ENCODE results near the gene MYL2. TPM values are rescaled to one million over a fixed set of nuclear protein-coding genes. Genes with fewer than 3 reads are reported as not detected.
A peak's percentile ranks its signal among the peaks of the same experiment; 100 is the strongest.

MYL2 gene, protein sequence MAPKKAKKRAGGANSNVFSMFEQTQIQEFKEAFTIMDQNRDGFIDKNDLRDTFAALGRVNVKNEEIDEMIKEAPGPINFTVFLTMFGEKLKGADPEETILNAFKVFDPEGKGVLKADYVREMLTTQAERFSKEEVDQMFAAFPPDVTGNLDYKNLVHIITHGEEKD
- total RNA-seq: not detected in 2 replicates

DNA sequence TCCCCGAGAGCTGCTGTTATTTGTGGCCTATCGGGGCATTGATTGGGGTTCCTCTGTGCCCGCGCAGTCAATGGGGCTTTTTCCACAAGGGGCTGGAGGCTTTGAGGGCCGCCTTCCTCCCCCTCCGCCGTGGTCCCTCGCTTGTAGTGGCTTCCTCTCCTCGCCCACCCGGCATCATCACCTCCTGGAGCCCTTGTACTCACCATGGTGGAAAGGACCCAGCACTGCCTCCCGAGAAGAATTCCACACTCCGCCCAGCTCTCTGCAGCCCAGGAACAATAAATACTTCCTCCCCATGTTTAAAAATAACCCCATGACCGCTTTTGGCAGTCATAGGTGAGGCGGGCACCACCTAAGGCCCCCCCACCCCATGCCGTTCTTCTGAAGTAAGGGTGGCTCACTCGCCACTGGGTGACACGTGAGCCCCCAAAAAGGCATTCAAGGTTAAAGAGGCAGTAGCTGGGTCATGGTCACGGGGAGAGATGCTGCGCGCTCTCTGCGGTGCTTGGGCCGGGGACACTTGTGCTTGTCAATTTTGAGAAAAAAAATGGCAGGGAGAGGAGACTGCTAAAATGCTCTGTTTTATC is at the start of gene MYL2:
MYL2 (minus strand) TSS at position 256 of the 587 bp plus-strand sequence; CDS start at position 206, 50 bp downstream.
- DNase-seq (ENCODE audit: low read depth): no peak
- Histone ChIP-seq H3K27me3 (ENCODE audit: control insufficient read depth, insufficient read depth, low read length) (no peaks in the 10 kb centered on the region), H3K36me3 (ENCODE audit: control insufficient read depth, insufficient read depth, low read length) (no peaks in the 10 kb centered on the region), H3K4me3 (ENCODE audit: low read depth, low read length) (no peak within 1 kb of the TSS)
- no peak for TF ChIP-seq CTCF (IDR thresholded peaks at IDR 0.05; ENCODE audit: insufficient read depth, low read length, severe bottlenecking)
- no peak for FAIRE-seq

DNA sequence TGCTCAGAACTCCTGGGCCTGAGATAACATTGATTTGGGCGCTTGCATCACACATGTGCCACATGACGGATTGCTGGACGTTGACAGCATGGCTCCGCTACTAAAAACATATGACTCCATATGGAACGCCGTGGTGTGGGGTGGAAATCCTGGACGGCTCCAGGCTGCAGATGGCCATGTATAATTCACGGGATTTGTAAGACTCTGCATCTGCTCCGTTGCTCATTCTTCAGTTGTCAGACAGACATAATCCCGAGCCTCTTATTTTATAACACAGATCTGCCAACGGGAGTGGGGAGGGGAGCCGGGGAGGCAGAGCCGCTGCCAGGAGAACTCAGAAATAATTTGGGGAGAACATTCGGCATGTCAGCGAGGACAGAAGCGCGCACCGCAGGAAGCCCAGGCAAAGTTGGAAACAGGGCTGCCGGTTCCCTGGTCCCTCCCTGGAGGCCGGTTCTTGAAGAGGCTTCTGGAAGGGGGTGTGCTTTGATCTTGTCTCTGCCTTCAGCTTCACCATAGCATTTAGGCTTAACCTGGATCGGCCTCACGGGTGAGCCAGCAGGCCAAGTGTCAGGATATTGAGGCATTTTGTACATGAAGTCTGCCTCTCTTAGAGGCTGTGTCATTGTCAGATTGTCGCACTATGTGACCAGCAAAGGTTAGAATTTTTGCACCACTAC is 45.8 kb upstream of the MYL2 start:
- no peak for DNase-seq (ENCODE audit: low read depth)
- no peak overlapping the region for H3K4me3 ChIP-seq (ENCODE audit: low read depth, low read length)
- peak; percentile 43 for FAIRE-seq
- no peak for TF ChIP-seq CTCF (IDR thresholded peaks at IDR 0.05; ENCODE audit: insufficient read depth, low read length, severe bottlenecking)
- no peaks in the 10 kb centered on the region for H3K36me3 ChIP-seq (ENCODE audit: control insufficient read depth, insufficient read depth, low read length)
- H3K27me3 ChIP-seq (ENCODE audit: control insufficient read depth, insufficient read depth, low read length): no peaks in the 10 kb centered on the region

GRCh38 chr12:110965574-110965973 is 45.2 kb upstream of the MYL2 start:
- Histone ChIP-seq H3K36me3 (ENCODE audit: control insufficient read depth, insufficient read depth, low read length) (no peaks in the 10 kb centered on the region), H3K27me3 (ENCODE audit: control insufficient read depth, insufficient read depth, low read length) (no peaks in the 10 kb centered on the region), H3K4me3 (ENCODE audit: low read depth, low read length) (no peak overlapping the region)
- FAIRE-seq (no peak), DNase-seq (ENCODE audit: low read depth) (no peak)
- no peak for TF ChIP-seq CTCF (IDR thresholded peaks at IDR 0.05; ENCODE audit: insufficient read depth, low read length, severe bottlenecking)

DNA sequence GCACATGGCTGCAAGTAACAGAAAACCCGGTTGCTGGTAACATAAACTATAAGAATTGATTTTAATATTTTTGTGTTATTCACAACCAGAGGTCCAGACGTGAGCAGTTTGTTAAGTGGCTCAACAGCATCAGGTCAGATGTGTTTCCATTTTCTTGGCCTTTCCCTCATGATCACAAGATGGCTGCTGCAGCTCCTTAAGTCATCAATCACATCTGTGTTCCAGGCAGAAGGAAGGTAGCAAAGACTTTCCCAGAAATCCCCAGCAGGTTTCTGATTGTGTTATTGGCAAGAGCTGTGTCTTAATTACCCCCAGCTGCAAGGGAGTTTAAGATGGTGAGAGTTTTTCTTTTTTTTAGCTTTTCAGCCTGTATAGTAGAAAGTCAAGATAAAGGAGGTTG is 40.4 kb upstream of the MYL2 start:
- FAIRE-seq: no peak
- no peaks in the 10 kb centered on the region for H3K36me3 ChIP-seq (ENCODE audit: control insufficient read depth, insufficient read depth, low read length)
- DNase-seq (ENCODE audit: low read depth): no peak
- peaks cover 2% of the 10 kb centered on the region for H3K27me3 ChIP-seq (ENCODE audit: control insufficient read depth, insufficient read depth, low read length)
- TF ChIP-seq CTCF (IDR thresholded peaks at IDR 0.05; ENCODE audit: insufficient read depth, low read length, severe bottlenecking): no peak
- H3K4me3 ChIP-seq (ENCODE audit: low read depth, low read length): no peak overlapping the region

- peaks cover 2% of the 10 kb centered on the region for H3K27me3 ChIP-seq (ENCODE audit: control insufficient read depth, insufficient read depth, low read length)
- H3K4me3 ChIP-seq (ENCODE audit: low read depth, low read length): no peak overlapping the region
- FAIRE-seq (no peak), DNase-seq (ENCODE audit: low read depth) (no peak)
- H3K36me3 ChIP-seq (ENCODE audit: control insufficient read depth, insufficient read depth, low read length): no peaks in the 10 kb centered on the region
- no peak for TF ChIP-seq CTCF (IDR thresholded peaks at IDR 0.05; ENCODE audit: insufficient read depth, low read length, severe bottlenecking)
Measured at GRCh38 chr12:110957652-110958051, 37.3 kb upstream of the MYL2 start.
